SK-N-DZ (cell line): ENCODE results near the gene STX16.

Experiments
- DNase-seq: peaks from one replicate; pipeline ENCODE4 v3.0.0-alpha.2; 2015; ENCODE audit warnings: low spot score

Gene STX16

GRCh38 chr20:58697201-58697866 is 46.3 kb downstream of the STX16 start:
- DNase-seq = no peak

DNA sequence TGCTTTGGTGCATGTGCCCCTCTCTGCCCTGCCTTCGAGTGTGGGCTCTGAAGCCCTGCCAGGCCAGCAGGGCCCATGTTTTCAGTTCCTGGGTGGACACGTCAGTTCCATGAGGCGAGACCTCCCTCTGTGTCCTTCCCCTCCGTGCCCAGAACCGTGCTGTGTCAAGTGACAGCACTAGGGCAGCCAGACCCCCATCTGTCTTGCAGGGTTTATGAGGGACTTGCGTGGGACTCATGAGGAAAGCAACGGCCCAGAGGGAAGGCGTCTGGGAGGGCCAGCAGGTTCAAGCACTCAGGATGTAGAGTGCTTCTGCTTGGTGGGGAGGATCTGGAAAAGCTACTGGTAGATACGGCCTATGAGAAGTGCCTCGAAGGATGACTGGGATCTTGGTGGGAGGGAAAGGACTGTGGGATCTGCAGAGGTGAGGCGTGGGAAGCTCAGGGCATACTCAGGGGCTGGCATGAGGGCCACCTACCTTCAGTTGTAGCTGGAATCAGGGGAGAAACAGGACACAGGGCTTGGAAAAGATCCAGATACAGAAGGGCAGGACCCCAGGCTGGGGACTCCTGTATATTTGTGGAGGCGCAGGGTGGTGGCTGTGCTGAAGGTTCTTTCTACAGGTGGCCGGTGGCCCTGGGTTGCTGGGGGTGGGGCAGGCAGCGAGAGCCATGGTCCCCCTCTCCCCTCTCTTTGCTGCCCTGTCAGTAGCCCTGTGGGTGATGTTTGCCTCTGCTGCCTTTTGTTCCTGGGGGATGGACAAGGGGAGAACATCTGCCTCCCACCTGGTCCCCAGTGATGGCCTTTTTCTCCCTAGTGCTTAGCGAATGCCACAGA is 47.0 kb downstream of the STX16 start:
- DNase-seq = no peak

- no peak for DNase-seq
Measured at GRCh38 chr20:58698741-58699622, 47.9 kb downstream of the STX16 start.

DNA sequence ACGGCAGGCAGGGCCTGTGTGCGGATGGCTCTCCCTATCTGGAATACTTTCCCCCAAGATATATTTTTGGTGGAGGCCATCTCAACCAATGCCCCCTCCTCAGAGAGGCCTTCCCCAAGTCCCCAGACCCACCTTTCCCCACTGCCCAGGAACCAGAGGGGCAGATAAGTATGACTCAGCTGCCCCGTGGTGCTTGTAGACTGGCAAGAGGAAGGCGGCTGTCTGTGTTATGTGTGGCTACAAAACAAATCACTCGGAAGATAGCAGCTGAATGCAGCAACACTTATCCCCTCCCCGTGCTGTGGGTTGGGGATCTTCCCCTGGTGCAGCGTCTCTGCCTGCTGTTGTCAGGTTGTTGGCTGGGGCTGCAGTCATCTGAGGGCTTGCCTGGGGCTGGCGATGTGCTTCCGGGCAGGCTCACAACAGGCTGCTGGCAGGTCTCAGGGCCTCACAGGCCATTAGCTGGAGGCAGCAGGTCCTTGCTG is 48.6 kb downstream of the STX16 start:
- DNase-seq = no peak

DNA sequence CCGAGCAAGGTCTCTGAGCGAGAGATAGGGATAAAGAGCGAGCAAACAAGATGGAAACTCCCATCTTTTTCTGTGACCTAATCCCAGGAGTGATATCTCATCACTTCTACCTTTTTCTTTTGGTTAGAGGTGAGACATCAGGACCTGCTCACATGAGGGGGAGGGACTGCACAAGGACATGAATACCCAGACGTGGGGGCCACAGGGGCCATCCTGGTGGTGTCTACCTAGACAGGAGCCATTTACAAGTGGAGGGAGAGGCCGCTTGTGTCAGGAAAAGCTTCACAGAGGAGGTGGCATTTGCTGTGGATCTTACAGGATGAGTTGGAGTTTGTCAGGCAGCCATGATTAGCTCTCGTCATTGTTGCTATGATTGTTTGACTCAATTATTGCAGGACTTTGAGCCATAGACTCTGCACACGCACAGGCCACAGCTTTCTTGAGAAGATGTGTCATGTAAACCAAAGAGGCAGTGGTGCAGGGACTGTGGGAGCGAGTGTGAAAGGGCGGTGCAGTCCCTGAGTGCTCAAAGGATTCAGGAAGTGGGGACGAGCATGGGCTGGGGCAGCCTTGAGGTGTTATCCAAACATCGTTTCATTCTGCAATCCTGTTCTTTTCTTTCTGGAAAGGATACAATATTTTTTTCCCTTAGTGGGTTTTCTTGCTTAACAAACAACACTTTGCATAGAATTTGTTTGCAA is 49.2 kb downstream of the STX16 start:
- DNase-seq = no peak

GRCh38 chr20:58700823-58701222 is 49.7 kb downstream of the STX16 start:
- DNase-seq = no peak

- DNase-seq = no peak
Measured at GRCh38 chr20:58701431-58702160, 50.5 kb downstream of the STX16 start.

- no peak for DNase-seq
Measured at GRCh38 chr20:58702161-58702510, 51.1 kb downstream of the STX16 start.

DNA sequence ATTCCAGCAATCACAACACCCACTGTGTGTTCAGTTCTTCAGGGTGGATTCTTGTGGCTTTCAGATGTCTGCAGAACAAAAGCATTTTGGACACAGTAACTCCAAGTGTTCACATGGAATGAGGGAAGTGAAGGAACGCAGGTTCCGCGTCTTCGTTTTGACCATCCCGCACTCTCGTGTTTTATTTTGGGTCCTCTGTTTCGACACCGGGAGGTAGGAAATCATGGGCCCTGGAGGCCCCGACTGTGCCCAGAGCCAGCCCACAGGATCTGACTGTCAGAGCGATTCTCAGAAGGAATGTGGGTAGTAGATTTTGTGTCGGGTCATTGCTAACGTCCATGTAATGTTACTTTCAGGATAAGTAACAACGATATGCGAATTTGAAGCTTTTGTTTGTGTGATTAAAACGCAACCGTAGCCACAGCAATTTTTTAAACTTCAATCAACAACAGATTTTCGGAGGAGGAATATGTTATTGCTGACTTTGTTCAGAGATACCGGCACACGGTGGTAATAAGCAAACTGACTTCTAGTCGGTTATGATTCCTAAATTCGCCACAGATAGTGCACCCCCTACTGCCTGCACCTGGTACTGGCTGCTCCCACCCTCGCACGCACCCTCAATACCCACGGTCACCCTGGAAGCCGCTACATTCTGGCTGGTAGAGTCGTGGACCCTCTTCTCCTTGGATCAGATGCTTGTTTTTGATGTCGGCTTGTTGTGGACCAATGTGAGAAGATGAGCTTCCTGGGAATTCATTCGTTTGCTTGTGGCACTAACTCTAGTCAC is 52.0 kb downstream of the STX16 start:
- no peak for DNase-seq

- DNase-seq = no peak
Measured at GRCh38 chr20:58703765-58704371, 52.8 kb downstream of the STX16 start.

DNA sequence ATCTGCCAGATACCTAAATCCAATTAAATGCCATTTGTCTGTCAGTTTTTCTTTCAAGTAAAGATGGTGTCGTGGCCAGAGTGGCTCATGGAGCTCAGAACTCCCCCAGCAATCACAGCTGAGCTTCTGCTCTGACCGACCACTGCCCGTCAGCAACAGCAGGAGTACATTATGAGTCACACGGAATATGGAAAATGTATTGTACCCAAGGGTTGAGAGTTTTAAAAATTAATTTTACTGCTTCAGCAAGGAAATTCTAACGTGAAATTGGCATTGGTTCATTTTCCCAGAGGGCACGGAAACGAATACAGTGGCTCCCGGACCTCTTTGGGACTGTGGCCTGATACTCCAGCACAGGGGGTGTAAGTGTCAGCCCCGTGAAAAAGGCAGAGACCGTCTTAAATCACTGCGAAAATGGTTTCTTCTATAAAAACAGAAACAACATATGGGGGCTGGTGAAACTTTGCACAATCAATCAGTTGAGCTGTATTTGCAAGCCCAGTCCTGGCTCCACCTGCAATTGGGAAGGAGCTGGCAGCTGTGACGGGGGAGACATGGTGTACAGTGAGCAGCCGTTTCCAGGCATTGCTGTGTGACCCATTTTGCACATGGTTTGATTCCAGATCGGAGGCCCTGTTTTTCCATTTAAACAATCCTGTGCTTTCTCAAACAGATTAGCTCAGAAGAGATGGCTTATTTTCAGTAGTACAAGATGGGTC is 54.3 kb downstream of the STX16 start:
- DNase-seq = no peak

DNA sequence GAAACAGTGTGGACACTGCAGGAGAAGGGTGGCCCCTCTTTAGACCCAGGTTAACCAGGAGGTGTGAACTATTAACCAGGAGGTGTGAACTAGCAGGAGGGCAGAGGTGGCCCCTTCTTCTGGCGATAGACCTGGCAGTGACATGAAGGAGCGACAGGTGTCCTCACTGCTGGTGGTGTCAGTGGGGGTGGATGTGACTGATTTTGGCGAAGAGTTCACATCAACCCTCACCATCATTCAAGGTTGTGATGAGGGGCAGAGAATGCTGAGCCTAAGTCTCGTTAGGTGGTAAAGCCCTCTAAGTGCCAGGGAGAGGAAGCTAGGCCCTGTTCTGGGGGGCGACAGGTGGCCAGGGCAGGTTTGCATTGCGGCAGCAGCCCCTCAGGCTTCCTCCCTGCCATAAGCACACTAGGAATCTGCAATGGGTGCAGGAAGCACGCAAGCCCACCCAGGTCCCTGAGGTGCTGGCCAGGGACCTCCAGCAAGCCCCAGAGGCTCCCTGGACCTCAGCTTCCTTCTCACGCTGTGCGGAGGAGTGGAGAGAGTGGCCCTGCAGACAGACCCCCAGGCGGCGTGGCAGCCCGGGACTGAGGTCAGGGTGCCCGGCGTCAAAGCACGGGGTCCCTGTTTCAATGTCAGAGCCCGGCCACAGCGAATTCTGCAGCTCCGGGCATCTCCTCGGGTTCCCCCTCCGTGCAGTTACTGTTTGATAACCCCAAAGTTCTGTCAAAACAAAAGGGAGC is 55.2 kb downstream of the STX16 start:
- DNase-seq = no peak

GRCh38 chr20:58706975-58707681 is 56.0 kb downstream of the STX16 start:
- no peak for DNase-seq

DNA sequence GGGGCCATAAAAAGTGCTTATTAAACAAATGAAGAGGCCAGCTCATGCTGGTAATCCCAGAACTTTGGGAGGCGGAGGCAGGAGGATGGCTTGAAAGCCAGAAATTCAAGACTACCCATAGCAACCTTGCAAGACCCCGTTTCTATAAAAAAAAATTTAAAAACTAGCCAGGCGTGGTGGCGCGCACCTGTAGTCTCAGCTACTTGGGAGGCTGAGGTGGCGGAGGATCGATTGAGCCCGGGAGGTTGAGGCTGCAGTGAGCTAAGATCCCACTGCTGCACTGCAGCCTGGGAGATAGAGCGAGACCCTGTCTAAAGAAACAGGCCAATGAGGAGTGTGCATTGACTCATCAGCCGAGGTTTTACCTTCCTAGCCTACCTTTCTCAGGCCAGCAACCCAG is 56.7 kb downstream of the STX16 start:
- no peak for DNase-seq

GRCh38 chr20:58708246-58708931 is 57.3 kb downstream of the STX16 start:
- DNase-seq = no peak

GRCh38 chr20:58709013-58709702 is 58.1 kb downstream of the STX16 start:
- no peak for DNase-seq
